GM18511 (cell line): ENCODE results near the gene RCSD1.
A peak's percentile ranks its signal among the peaks of the same experiment; 100 is the strongest.

Experiments used
- ATAC-seq: cut with Tn5 transposase; IDR thresholded peaks from one replicate; pipeline ENCODE4 v1.9.1; 2021; ENCODE audit warnings: mild to moderate bottlenecking, moderate library complexity; ENCODE audit not compliant: unreplicated experiment

Gene RCSD1

GRCh38 chr1:167663002-167663772, 33.2 kb downstream of the RCSD1 start:
- peak; percentile 75 for ATAC-seq

GRCh38 chr1:167665469-167665868, 35.4 kb downstream of the RCSD1 start:
- no peak for ATAC-seq

GRCh38 chr1:167666416-167666815, 36.4 kb downstream of the RCSD1 start:
- no peak for ATAC-seq

GRCh38 chr1:167667536-167667935, 37.5 kb downstream of the RCSD1 start:
- no peak for ATAC-seq

- peak; percentile 76 for ATAC-seq
Observed at GRCh38 chr1:167668108-167668507, 38.1 kb downstream of the RCSD1 start.

GRCh38 chr1:167669209-167670124, 39.4 kb downstream of the RCSD1 start:
- peak; percentile 56 for ATAC-seq

GRCh38 chr1:167670563-167670962, 40.5 kb downstream of the RCSD1 start:
- ATAC-seq = no peak

GRCh38 chr1:167671727-167672511, 41.9 kb downstream of the RCSD1 start:
- no peak for ATAC-seq

GRCh38 chr1:167672831-167673230, 42.8 kb downstream of the RCSD1 start:
- no peak for ATAC-seq

GRCh38 chr1:167673265-167673664, 43.2 kb downstream of the RCSD1 start:
- no peak for ATAC-seq

- ATAC-seq = no peak
Observed at GRCh38 chr1:167674156-167674555, 44.1 kb downstream of the RCSD1 start.

GRCh38 chr1:167675440-167675839, 45.4 kb downstream of the RCSD1 start:
- ATAC-seq = no peak

GRCh38 chr1:167676205-167676915, 46.3 kb downstream of the RCSD1 start:
- peak; percentile 53 for ATAC-seq

GRCh38 chr1:167676916-167677848, 47.1 kb downstream of the RCSD1 start:
- ATAC-seq = peak; percentile 40

- no peak for ATAC-seq
Observed at GRCh38 chr1:167678422-167678821, 48.4 kb downstream of the RCSD1 start.

- ATAC-seq = no peak
Observed at GRCh38 chr1:167678838-167679237, 48.8 kb downstream of the RCSD1 start.

GRCh38 chr1:167679714-167680113, 49.7 kb downstream of the RCSD1 start:
- ATAC-seq = no peak

GRCh38 chr1:167681024-167681423, 51.0 kb downstream of the RCSD1 start:
- no peak for ATAC-seq

GRCh38 chr1:167681451-167682098, 51.5 kb downstream of the RCSD1 start:
- no peak for ATAC-seq
